ENCODE data around the gene MACROD1.

- TF ChIP-seq GATA2 (IDR thresholded peaks at IDR 0.05; ENCODE audit: low read depth, low read length): no peak
- TF ChIP-seq GATA3 (IDR thresholded peaks at IDR 0.05; ENCODE audit: low read depth, low read length): no peak
These were observed 37.6 kb upstream of the MACROD1 start for GRCh38 chr11:64203421-64204079.
